GM12864 (cell line): ENCODE measurements around the gene ANKRD62.

Experiments
- DNase-seq: peaks from one replicate; pipeline ENCODE4 v3.0.0-alpha.2; 2011; ENCODE audit warnings: low read depth
- H3K4me3 ChIP-seq: 2 replicates; pipeline ENCODE4 v1.5.1; 2011; ENCODE audit warnings: mild to moderate bottlenecking, low read depth, low read length, control low read depth
- TF ChIP-seq, protein P1 (sequence below): IDR thresholded peaks from 2 replicates; pipeline ENCODE4 v1.5.1; 2011; ENCODE audit warnings: low read depth, mild to moderate bottlenecking, moderate library complexity, low read length, control low read depth, inconsistent platforms; ENCODE audit errors: missing control alignments

The ANKRD62 gene

DNA sequence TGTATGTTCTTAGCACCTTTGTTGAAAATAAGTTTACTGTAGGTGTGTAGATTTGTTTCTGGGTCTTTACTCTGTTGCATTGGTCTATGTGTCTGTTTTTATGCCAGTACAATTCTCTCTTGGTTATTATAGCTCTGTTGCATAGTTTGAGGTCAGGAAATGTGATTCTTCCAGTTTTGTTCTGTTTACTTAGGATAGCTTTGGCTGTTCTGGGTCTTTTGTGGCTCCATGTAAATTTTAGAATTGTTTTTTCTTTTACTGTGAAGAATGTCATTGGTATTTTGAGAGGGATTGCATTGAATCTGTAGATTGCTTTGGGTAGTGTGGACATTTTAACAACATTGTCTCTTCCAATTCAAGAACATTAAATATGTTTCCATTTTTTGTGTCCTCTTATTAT is 69.1 kb downstream of the ANKRD62 start:
- no peak overlapping the region for H3K4me3 ChIP-seq
- TF ChIP-seq, protein P1, sequence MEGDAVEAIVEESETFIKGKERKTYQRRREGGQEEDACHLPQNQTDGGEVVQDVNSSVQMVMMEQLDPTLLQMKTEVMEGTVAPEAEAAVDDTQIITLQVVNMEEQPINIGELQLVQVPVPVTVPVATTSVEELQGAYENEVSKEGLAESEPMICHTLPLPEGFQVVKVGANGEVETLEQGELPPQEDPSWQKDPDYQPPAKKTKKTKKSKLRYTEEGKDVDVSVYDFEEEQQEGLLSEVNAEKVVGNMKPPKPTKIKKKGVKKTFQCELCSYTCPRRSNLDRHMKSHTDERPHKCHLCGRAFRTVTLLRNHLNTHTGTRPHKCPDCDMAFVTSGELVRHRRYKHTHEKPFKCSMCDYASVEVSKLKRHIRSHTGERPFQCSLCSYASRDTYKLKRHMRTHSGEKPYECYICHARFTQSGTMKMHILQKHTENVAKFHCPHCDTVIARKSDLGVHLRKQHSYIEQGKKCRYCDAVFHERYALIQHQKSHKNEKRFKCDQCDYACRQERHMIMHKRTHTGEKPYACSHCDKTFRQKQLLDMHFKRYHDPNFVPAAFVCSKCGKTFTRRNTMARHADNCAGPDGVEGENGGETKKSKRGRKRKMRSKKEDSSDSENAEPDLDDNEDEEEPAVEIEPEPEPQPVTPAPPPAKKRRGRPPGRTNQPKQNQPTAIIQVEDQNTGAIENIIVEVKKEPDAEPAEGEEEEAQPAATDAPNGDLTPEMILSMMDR, result no peak

DNA sequence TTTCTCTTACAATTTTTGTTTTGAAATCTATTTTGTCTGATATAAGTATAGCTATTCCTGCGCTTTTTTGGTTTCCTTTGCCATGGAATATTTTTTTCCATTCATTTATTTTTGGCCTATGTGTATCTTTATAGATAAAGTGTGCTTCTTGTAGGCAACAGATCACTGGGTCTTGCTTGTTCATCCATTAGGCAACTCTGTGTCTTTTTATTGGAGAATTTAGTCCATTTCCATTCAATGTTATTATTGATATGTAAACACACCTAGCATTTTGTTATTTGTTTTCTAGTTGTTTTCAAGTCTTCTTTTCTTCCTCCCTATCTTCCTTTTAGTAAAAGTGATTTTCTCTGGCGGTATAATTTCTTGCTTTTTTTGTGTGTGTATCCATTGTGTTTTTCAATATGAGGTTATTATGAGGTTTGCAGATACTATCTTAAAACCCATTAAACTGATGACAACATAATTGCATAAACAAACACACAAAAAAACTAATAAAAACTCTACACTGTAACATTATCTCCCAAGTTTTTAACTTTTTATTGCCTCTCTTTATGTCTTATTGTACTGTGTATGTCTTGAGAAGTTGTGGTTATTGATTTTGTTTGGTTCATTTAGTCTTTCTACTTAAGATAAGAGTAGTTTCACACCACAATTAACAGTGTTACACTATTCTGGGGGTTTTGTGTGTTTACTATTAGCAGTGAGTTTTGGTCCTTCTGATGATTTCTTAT is 71.6 kb downstream of the ANKRD62 start:
- no peak overlapping the region for H3K4me3 ChIP-seq
- DNase-seq, result no peak
- TF ChIP-seq, protein P1, result no peak

More for the DNA sequence above, 69.1 kb downstream of the ANKRD62 start:
- no peak for DNase-seq
